Measurements from ENCODE around the gene METTL22.

GRCh38 chr16:8589900-8590688 lies 31.4 kb upstream of the METTL22 start, which contains the start of gene TMEM114:
- no peak for TF ChIP-seq SRF (IDR thresholded peaks at IDR 0.05; ENCODE audit: low read depth in 2 of 2, low read length in 2 of 2)
- no peak for TF ChIP-seq POLR2A (IDR thresholded peaks at IDR 0.05; ENCODE audit: low read depth, low read length)
- no peak for TF ChIP-seq HDAC2 (IDR thresholded peaks at IDR 0.05)
- no peak for TF ChIP-seq CTCF (IDR thresholded peaks at IDR 0.05 in 2 of 3, conservative IDR thresholded peaks at IDR 0.05 in 1 of 3; ENCODE audit: control insufficient read depth in 2 of 3, extremely low read depth in 1 of 3, insufficient read depth in 1 of 3, low read depth in 3 of 3, low read length in 3 of 3)
- no peak for TF ChIP-seq EP300 (IDR thresholded peaks at IDR 0.05; ENCODE audit: borderline replicate concordance in 1 of 2, control insufficient read depth in 1 of 2, low read depth in 2 of 2, low read length in 2 of 2)
- TF ChIP-seq ZSCAN29 (IDR thresholded peaks at IDR 0.05), result no peak
- no peak for TF ChIP-seq ZNF622 (IDR thresholded peaks at IDR 0.05)
- no peak for TF ChIP-seq ELK1 (IDR thresholded peaks at IDR 0.05; ENCODE audit: low read depth, low read length)
- TF ChIP-seq ATF3 (IDR thresholded peaks at IDR 0.05; ENCODE audit: borderline replicate concordance, extremely low read depth, low read depth, low read length), result no peak
- TF ChIP-seq MAX (IDR thresholded peaks at IDR 0.05; ENCODE audit: low read depth, low read length), result no peak
- TF ChIP-seq TCF7 (IDR thresholded peaks at IDR 0.05; ENCODE audit: borderline replicate concordance), result no peak

All from GM12878 (cell line).